Right lobe of liver (tissue), 4 donors: Measurements from ENCODE around the gene DCTN2.

ENCODE experiments used
- CTCF ChIP-seq, 4 donors: fragments of 200-600 bp in 3 of 4; fragments of 450-650 bp in 1 of 4; IDR thresholded peaks; one replicate each; pipeline versions ENCODE4 v1.5.1 to v1.8.0; 2016 to 2022; ENCODE audit warnings: antibody characterized with exemption in 4 of 4, mild to moderate bottlenecking in 2 of 4
- POLR2A ChIP-seq: fragments of 450-650 bp; IDR thresholded peaks from one replicate; pipeline ENCODE4 v1.6.1; 2017; ENCODE audit warnings: antibody characterized with exemption, mild to moderate bottlenecking
- donor health status: DM: no; HTN: no; CAD: no.
- donor health status: DM: no; HTN: no; CAD: no.
- donor health status: DM: no; HTN: yes; CAD: no.

DNA sequence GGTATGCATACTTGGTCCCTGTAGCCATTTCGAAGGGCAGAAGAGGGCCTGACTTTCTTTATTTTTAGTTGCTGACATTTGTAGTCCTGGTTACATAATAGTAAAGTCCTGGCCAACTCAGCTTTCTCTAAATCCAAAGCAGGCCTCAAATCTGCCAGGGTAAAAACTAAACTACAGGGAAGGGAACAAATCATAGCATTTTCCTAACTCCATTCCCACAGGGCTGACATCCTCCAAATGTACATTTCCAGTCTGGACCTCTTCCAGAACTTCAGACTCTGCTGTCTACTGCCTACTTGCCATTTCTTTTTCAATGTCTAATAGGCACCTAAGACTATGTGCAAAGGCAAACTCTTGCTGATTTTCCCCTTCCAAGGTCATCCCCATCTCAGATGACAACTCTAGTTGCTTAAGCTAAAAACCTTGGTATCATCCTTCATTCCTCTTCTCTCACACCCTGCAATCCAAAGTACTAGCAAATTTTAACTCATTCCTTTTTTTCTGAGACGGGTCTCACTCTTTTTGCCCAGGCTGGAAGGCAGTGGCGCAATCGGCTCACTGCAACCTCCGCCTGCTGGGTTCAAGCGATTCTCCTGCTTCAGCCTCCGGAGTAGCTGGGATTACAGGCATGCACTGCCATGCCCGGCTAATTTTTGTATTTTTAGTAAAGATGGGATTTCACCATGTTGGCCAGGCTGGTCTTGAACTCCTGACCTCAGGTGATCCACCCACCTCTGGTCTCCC, 28.6 kb downstream of the DCTN2 start:
- TF ChIP-seq CTCF (IDR thresholded peaks at IDR 0.05) = no peak
- TF ChIP-seq POLR2A = no peak
